ENCODE measurements around the gene TBL1X.
"Not testable (repeated sequence)": the region's sequence is repeated elsewhere in the genome, so short reads cannot be mapped to it uniquely, and the experiment has no call there.

TBL1X gene

GRCh38 chrX:9729171-9729885 lies 264.5 kb downstream of the TBL1X start:
- no peak for DNase-seq

DNA sequence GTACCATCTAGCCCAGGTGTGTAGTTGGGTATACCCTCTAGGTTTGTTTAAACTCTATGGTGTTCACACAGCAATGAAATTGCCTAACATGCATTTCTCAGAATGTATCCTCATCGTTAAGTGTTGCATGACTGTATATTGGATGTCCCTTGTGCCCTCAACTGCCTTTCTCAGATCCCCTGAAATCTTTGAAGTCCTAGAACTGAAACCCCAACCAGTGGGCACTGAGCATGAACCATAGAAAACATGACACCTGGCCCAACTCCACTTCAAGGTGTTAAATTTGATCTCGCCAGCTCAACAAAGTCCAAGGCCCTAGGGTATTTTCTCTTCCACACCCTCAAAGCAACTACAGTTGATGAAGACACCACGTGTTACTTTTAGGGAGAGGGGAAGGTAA lies 265.2 kb downstream of the TBL1X start:
- no peak for DNase-seq

DNA sequence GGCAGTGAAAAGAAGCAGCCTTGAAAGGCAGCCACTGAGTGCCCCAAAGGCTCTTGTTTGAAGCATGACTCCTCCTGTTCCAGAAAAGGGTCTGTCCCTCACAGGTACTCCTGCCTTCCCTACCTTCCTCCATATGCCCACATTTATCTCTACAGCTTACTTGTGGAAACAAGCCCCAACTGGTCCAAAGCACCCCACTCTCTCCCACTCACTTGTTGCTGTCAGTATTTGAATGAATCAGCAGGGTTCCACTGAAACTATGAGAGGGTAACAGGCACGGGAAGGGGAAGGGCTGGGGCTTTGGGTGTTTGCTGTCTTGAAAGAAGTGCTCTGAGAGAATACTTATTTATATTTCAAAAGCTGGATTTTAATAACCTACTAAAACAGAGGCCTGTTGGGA lies 265.9 kb downstream of the TBL1X start:
- no peak for DNase-seq

DNA sequence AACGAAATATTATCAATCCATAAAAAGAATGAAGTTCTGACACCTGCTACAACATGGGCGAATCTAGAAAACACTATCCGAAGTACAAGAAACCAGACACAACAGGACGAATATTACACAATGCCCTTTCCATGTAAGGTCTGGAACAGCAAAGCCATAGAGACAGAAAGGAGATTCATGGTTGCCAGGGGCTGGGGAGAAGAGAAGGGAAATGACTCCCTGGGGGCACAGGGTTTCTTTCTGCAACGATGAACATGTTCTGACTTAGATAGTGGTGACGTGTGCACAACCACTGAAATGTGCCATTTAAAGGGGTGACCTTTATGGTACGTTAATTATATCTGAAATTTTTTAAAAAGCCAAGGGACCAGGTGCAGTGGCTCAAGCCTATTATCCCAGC lies 272.5 kb downstream of the TBL1X start:
- DNase-seq: no peak

DNA sequence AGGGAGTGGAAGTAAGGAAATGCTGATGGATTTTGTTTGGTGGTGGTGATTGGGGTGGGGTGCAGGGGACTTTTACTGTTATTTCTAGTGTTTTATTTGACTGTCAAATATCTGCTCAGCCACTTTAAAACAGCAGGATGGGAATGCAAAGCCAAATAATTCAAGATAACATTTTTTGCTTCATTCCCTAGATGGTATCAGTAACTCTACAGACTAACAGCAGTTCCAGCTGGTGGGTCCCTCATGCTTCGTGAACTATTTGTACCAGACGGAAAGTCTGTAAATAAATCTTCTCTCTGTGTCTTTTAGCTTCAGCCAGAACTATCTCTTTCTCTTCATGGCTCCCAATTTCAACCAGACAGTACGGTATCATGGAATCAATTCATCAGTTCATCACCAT lies 273.3 kb downstream of the TBL1X start:
- no peak for DNase-seq

- DNase-seq: no peak
Observed at GRCh38 chrX:9739130-9739529, 274.3 kb downstream of the TBL1X start.

- peak; percentile 70 for DNase-seq
Observed at GRCh38 chrX:9745417-9746115, 280.7 kb downstream of the TBL1X start.

DNA sequence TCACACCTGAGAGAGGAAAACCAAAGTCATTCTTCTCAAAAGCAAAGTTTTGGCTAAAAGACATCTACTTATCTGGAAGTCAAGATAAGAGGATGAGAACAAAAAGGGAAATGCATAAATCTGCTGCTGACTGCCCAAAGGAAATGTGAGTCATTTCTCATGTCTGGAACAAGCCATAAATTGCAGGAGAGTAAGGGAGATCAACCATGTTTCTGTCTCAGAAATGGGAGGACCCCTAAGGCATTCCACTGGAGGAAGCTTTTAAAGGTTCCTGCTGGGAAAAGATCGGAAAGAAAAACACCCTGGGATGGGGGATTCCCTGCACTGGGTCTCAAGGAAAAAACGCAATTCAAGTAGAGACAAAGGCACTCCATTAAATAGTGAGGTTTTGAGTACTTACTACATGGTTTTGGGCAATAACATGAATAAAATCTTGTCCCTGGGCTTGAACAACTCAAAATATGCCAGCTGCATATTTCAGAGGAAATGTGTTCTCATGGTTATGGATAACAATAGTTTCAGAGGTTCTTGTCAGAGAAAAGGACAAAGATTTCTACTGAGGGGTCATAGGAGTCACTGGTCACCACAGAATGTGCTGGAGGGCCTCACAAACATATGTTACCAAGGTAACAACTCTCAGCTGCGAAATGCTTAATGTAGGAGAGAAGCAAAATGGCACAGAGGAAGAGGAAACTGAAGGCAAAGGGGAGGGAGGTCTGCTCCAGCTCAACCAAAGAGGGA lies 281.5 kb downstream of the TBL1X start:
- DNase-seq: peak; percentile 77

GRCh38 chrX:9747644-9748043 lies 282.8 kb downstream of the TBL1X start:
- DNase-seq: no peak

GRCh38 chrX:9749146-9749692 lies 284.4 kb downstream of the TBL1X start:
- DNase-seq: no peak

- no peak for DNase-seq
Observed at GRCh38 chrX:9757366-9757765, 292.5 kb downstream of the TBL1X start.

- no peak for DNase-seq
Observed at GRCh38 chrX:9758021-9758638, 293.3 kb downstream of the TBL1X start.

GRCh38 chrX:9759337-9759736 lies 294.5 kb downstream of the TBL1X start:
- no peak for DNase-seq

GRCh38 chrX:9765072-9765736 lies 300.3 kb downstream of the TBL1X start:
- DNase-seq: no peak

- no peak for DNase-seq
Observed at GRCh38 chrX:9765737-9766097, 300.9 kb downstream of the TBL1X start, which contains the start of gene GPR143. Gene GPR143 (minus strand): TSS chrX:9765847. CDS start chrX:9765817, 30 bp downstream.

GRCh38 chrX:9767375-9767774 lies 302.5 kb downstream of the TBL1X start:
- no peak for DNase-seq

GRCh38 chrX:9768321-9768839 lies 303.5 kb downstream of the TBL1X start:
- not testable (repeated sequence) for DNase-seq

GRCh38 chrX:9770319-9770718 lies 305.5 kb downstream of the TBL1X start:
- DNase-seq: peak; percentile 5

DNA sequence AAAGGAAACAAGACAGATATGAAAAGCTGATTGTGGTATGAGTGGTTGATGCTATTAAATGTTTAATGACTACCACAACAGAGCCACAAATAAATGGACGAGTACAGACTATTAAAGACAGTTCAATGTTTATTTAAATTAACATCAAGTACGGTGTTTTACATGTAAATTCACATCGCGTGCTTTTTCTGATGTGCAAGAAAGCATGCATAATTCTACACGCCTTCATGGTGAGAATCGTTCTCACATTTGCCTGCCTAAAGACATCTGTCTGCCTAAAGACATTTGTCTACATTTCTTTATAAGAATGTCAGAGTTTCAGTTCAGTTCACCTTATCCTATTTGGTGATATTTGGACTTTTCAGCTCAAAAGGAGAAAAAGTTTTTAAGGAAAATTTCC lies 308.1 kb downstream of the TBL1X start:
- no peak for DNase-seq

- no peak for DNase-seq
Observed at GRCh38 chrX:9775930-9776329, 311.1 kb downstream of the TBL1X start.

DNA sequence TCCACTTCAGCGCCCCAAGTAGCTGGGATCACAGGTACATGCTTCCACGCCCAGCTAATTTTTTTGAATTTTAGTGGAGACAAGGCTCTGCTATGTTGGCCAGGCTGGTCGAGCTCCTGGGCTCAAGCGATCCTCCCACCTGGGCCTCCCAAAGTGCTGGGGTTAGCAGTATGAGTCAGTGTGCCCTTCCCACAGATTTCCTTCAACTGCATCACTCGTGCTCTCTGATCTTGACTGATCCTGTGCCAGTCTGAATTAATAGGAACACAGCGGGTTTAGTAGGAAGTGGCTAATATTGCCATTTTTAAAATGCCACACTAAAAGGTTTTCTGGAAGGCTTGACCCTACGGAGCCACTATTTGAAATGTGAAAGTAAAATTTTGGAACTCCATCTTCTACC lies 317.1 kb downstream of the TBL1X start:
- peak; percentile 45 for DNase-seq

GRCh38 chrX:9784332-9784731 lies 319.5 kb downstream of the TBL1X start:
- DNase-seq: no peak
